Glutamatergic neuron (in vitro differentiated cells): ENCODE measurements around the gene PACSIN1. TPM values are rescaled to one million over a fixed set of nuclear protein-coding genes. Genes with fewer than 3 reads are reported as not detected.

Source experiments
- DNase-seq: peaks from one replicate; pipeline ENCODE4 v3.0.0; 2022
- H3K27ac Mint-ChIP-seq: one replicate; pipeline ENCODE4 v1.8.0; 2020; ENCODE audit warnings: mild to moderate bottlenecking, mixed read lengths, inconsistent platforms; ENCODE audit not compliant: unreplicated experiment
- H3K27me3 Mint-ChIP-seq: one replicate; pipeline ENCODE4 v1.8.0; 2020; ENCODE audit warnings: mild to moderate bottlenecking, moderate library complexity, mixed read lengths, inconsistent platforms; ENCODE audit not compliant: unreplicated experiment
- H3K36me3 Mint-ChIP-seq: one replicate; pipeline ENCODE4 v1.8.0; 2020; ENCODE audit warnings: mild to moderate bottlenecking, mixed read lengths, inconsistent platforms; ENCODE audit not compliant: unreplicated experiment
- H3K4me1 Mint-ChIP-seq: one replicate; pipeline ENCODE4 v1.8.0; 2020; ENCODE audit warnings: mild to moderate bottlenecking, low read depth, mixed read lengths, inconsistent platforms; ENCODE audit not compliant: unreplicated experiment
- H3K4me3 Mint-ChIP-seq: one replicate; pipeline ENCODE4 v1.8.0; 2020; ENCODE audit warnings: mild to moderate bottlenecking, mixed read lengths, inconsistent platforms; ENCODE audit not compliant: unreplicated experiment
- H3K9me3 Mint-ChIP-seq: one replicate; pipeline ENCODE4 v1.8.0; 2020; ENCODE audit warnings: mild to moderate bottlenecking, moderate library complexity, mixed read lengths, inconsistent platforms; ENCODE audit not compliant: unreplicated experiment
- CTCF ChIP-seq: fragments of 200-600 bp; sonication (generic); IDR thresholded peaks from one replicate; pipeline ENCODE4 v1.5.0; 2021; ENCODE audit not compliant: partially characterized antibody, unreplicated experiment
- total RNA-seq: library from RNA; stranded (reverse); fragmentation: NEBNext Ultra II Directional; extraction: Animal tissue kit (Norgen Biotek cat#: 25700); gene quantifications from one replicate; pipeline ENCODE4 v1.2.1, GENCODE V29; 2021; ENCODE audit not compliant: unreplicated experiment

The PACSIN1 gene
- total RNA-seq, 1 donor from 2014 or later, result 0.47 TPM

DNA sequence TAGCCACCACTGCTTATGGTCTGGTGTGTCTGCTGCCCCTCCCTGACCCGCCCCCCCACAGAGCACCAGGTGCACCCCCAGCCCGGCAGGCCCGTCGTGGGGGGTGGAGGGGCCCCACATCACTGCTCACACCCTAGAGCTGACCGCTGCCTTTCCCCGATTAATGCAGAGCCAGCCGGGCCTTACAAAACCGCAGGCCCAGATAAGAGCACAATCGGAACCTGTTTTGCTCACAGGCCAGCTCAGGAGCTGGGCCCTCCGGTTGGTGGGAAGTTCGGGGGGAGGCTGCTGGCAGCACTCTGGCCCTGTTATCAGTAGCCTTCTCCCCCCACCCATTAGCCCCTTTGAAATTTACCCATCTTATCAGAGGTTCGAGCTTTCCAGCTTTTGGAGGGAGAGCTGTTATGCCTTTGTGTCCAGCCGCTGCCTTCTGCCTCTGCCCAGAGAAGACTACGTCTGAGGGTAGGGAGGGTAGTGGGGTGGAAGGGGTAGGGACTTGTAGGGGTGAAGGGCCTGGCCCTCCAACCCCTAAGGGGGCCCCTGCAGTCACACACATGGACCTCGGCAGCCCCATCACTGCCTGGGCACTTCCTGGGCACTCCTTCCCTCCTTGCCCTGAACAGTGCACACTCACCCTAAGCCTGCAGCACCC lies 97.1 kb downstream of the PACSIN1 start:
- Mint-ChIP-seq H3K27ac (no peak overlapping the region), H3K27me3 (peaks cover 9% of the 10 kb centered on the region), H3K4me1 (peaks cover 13% of the 10 kb centered on the region), H3K36me3 (no peaks in the 10 kb centered on the region), H3K4me3 (no peak overlapping the region), H3K9me3 (peaks cover 2% of the 10 kb centered on the region)
- TF ChIP-seq CTCF, result no peak
- DNase-seq, result no peak

DNA sequence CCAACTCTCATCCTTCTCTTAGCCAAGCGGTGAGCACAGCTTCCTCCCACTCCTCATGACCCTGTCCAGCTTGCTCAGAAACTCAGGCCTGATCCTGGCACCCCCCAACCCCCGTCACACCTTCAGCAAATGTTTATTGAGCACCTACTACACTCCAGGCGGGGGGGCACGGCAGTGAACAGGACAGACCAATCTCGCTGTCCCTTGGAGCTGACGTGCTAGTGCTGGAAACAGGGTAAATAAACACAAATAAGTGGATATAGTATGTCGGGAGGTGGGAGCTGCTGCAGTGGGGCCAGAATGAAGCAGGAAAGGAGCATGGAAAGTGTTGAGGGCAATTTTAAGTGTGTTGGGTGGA lies 97.6 kb downstream of the PACSIN1 start:
- Mint-ChIP-seq H3K27me3 (peaks cover 11% of the 10 kb centered on the region), H3K36me3 (no peaks in the 10 kb centered on the region), H3K4me1 (peaks cover 13% of the 10 kb centered on the region), H3K4me3 (no peak overlapping the region), H3K9me3 (peaks cover 2% of the 10 kb centered on the region), H3K27ac (no peak overlapping the region)
- TF ChIP-seq CTCF, result no peak
- DNase-seq, result no peak

- Mint-ChIP-seq H3K36me3 (no peaks in the 10 kb centered on the region), H3K9me3 (peaks cover 2% of the 10 kb centered on the region), H3K27me3 (peaks cover 14% of the 10 kb centered on the region), H3K4me3 (no peak overlapping the region), H3K27ac (no peak overlapping the region), H3K4me1 (peaks cover 13% of the 10 kb centered on the region)
- TF ChIP-seq CTCF, result no peak
- DNase-seq, result no peak
These were observed 98.3 kb downstream of the PACSIN1 start for GRCh38 chr6:34564181-34564580.

- Mint-ChIP-seq H3K36me3 (no peaks in the 10 kb centered on the region), H3K4me1 (peaks cover 5% of the 10 kb centered on the region), H3K9me3 (peaks cover 2% of the 10 kb centered on the region), H3K27me3 (peaks cover 11% of the 10 kb centered on the region), H3K4me3 (no peak overlapping the region), H3K27ac (no peak overlapping the region)
- DNase-seq, result no peak
- no peak for TF ChIP-seq CTCF
These were observed 99.9 kb downstream of the PACSIN1 start for GRCh38 chr6:34565722-34566137.

GRCh38 chr6:34566830-34567546 lies 101.1 kb downstream of the PACSIN1 start:
- H3K4me3 Mint-ChIP-seq, result no peak overlapping the region
- H3K27ac Mint-ChIP-seq, result no peak overlapping the region
- H3K27me3 Mint-ChIP-seq, result peaks cover 13% of the 10 kb centered on the region
- peaks cover 4% of the 10 kb centered on the region for H3K9me3 Mint-ChIP-seq
- H3K36me3 Mint-ChIP-seq, result no peaks in the 10 kb centered on the region
- no peak for DNase-seq
- H3K4me1 Mint-ChIP-seq, result peaks cover 5% of the 10 kb centered on the region
- TF ChIP-seq CTCF, result no peak
